GM21423 (cell line): ENCODE results near the gene ACRV1.
A peak's percentile ranks its signal among the peaks of the same experiment; 100 is the strongest.

Source experiments
- ATAC-seq: cut with Tn5 transposase; IDR thresholded peaks from one replicate; pipeline ENCODE4 v1.9.1; 2021; ENCODE audit warnings: mild to moderate bottlenecking, moderate library complexity; ENCODE audit not compliant: unreplicated experiment

The ACRV1 gene

GRCh38 chr11:125662689-125663088, 18.0 kb downstream of the ACRV1 start:
- no peak for ATAC-seq

- no peak for ATAC-seq
Measured at GRCh38 chr11:125649465-125650166, 31.0 kb downstream of the ACRV1 start.

- ATAC-seq = no peak
Measured at GRCh38 chr11:125645871-125646270, 34.8 kb downstream of the ACRV1 start.

- no peak for ATAC-seq
Measured at GRCh38 chr11:125638315-125638714, 42.3 kb downstream of the ACRV1 start.

GRCh38 chr11:125637840-125638239, 42.8 kb downstream of the ACRV1 start:
- no peak for ATAC-seq

GRCh38 chr11:125627236-125627910, 53.3 kb downstream of the ACRV1 start:
- no peak for ATAC-seq

GRCh38 chr11:125626288-125626950, 54.2 kb downstream of the ACRV1 start:
- peak; percentile 48 for ATAC-seq

- peak; percentile 87 for ATAC-seq
Measured at GRCh38 chr11:125625630-125626287, 54.9 kb downstream of the ACRV1 start.

- no peak for ATAC-seq
Measured at GRCh38 chr11:125625225-125625629, 55.4 kb downstream of the ACRV1 start.

- ATAC-seq = no peak
Measured at GRCh38 chr11:125624756-125625213, 55.9 kb downstream of the ACRV1 start, which contains the start of gene CHEK1. Gene CHEK1, plus strand, starts transcription at chr11:125625163. Its CDS starts 1,606 bp downstream, at chr11:125626769.

- no peak for ATAC-seq
Measured at GRCh38 chr11:125623064-125623463, 57.6 kb downstream of the ACRV1 start.

GRCh38 chr11:125621995-125622394, 58.7 kb downstream of the ACRV1 start:
- ATAC-seq = no peak
